Chondrocyte (in vitro differentiated cells): ENCODE data around the gene GRB2. TPM values are rescaled to one million over a fixed set of nuclear protein-coding genes. Genes with fewer than 3 reads are reported as not detected.

Experiments
- DNase-seq: peaks from one replicate; pipeline ENCODE4 v3.0.0; 2021; ENCODE audit warnings: mixed read lengths, low spot score
- H3K27ac Mint-ChIP-seq: one replicate; pipeline ENCODE4 v1.8.0; 2021; ENCODE audit warnings: mild to moderate bottlenecking, moderate library complexity, mixed read lengths; ENCODE audit not compliant: unreplicated experiment
- H3K27me3 Mint-ChIP-seq: 2 replicates; pipeline ENCODE4 v1.8.0; 2021; ENCODE audit warnings: low read depth, mixed read lengths
- H3K36me3 Mint-ChIP-seq: 2 replicates; pipeline ENCODE4 v1.8.0; 2021; ENCODE audit warnings: low read depth, mixed read lengths
- H3K4me1 Mint-ChIP-seq: 2 replicates; pipeline ENCODE4 v1.8.0; 2021; ENCODE audit warnings: low read depth, mild to moderate bottlenecking, mixed read lengths
- H3K4me3 Mint-ChIP-seq: one replicate; pipeline ENCODE4 v1.8.0; 2021; ENCODE audit warnings: mild to moderate bottlenecking, moderate library complexity, mixed read lengths; ENCODE audit not compliant: unreplicated experiment
- H3K9me3 Mint-ChIP-seq: 2 replicates; pipeline ENCODE4 v1.8.0; 2021; ENCODE audit warnings: low read depth, mixed read lengths
- CTCF ChIP-seq: fragments of 200-600 bp; sonication (generic); IDR thresholded peaks from 2 replicates; pipeline ENCODE4 v1.5.0; 2021; ENCODE audit warnings: antibody characterized with exemption, mild to moderate bottlenecking, moderate library complexity
- total RNA-seq: library from RNA; stranded (reverse); gene quantifications from 3 replicates; pipeline ENCODE4 v1.2.1, GENCODE V29; 2021

The GRB2 gene
- total RNA-seq, 1 donor from 2014 or later: 79.4 TPM

GRCh38 chr17:75308732-75309629 is 96.5 kb downstream of the GRB2 start:
- Mint-ChIP-seq H3K27ac (no peak overlapping the region), H3K9me3 (no peaks in the 10 kb centered on the region), H3K4me3 (no peak overlapping the region)

GRCh38 chr17:75307957-75308731 is 97.3 kb downstream of the GRB2 start:
- H3K4me3 Mint-ChIP-seq: no peak overlapping the region
- no peaks in the 10 kb centered on the region for H3K36me3 Mint-ChIP-seq
- no peak for TF ChIP-seq CTCF
- DNase-seq: no peak
- no peak overlapping the region for H3K27ac Mint-ChIP-seq
- H3K4me1 Mint-ChIP-seq: peaks cover 5% of the 10 kb centered on the region
- H3K27me3 Mint-ChIP-seq: no peaks in the 10 kb centered on the region
- H3K9me3 Mint-ChIP-seq: no peaks in the 10 kb centered on the region

More at GRCh38 chr17:75308732-75309629, 96.5 kb downstream of the GRB2 start:
- Mint-ChIP-seq H3K36me3 (no peaks in the 10 kb centered on the region), H3K4me1 (peaks cover 5% of the 10 kb centered on the region), H3K27me3 (no peaks in the 10 kb centered on the region)
- DNase-seq: no peak
- TF ChIP-seq CTCF: no peak

- H3K36me3 Mint-ChIP-seq: peaks cover 1% of the 10 kb centered on the region
- no peaks in the 10 kb centered on the region for H3K9me3 Mint-ChIP-seq
- no peak overlapping the region for H3K4me3 Mint-ChIP-seq
- DNase-seq: no peak
- no peak for TF ChIP-seq CTCF
- no peaks in the 10 kb centered on the region for H3K4me1 Mint-ChIP-seq
- H3K27ac Mint-ChIP-seq: no peak overlapping the region
- H3K27me3 Mint-ChIP-seq: no peaks in the 10 kb centered on the region
Observed at GRCh38 chr17:75301502-75302206, 103.8 kb downstream of the GRB2 start.

- Mint-ChIP-seq H3K27me3 (no peaks in the 10 kb centered on the region), H3K4me3 (no peak overlapping the region), H3K4me1 (no peaks in the 10 kb centered on the region), H3K27ac (no peak overlapping the region), H3K9me3 (no peaks in the 10 kb centered on the region), H3K36me3 (peaks cover 1% of the 10 kb centered on the region)
- no peak for TF ChIP-seq CTCF
- DNase-seq: no peak
Observed at GRCh38 chr17:75301049-75301448, 104.4 kb downstream of the GRB2 start.

- no peak for DNase-seq
- H3K27me3 Mint-ChIP-seq: no peaks in the 10 kb centered on the region
- H3K9me3 Mint-ChIP-seq: no peaks in the 10 kb centered on the region
- H3K4me3 Mint-ChIP-seq: no peak overlapping the region
- peaks cover 1% of the 10 kb centered on the region for H3K36me3 Mint-ChIP-seq
- TF ChIP-seq CTCF: no peak
- H3K4me1 Mint-ChIP-seq: no peaks in the 10 kb centered on the region
- no peak overlapping the region for H3K27ac Mint-ChIP-seq
Observed at GRCh38 chr17:75300280-75300679, 105.2 kb downstream of the GRB2 start.
